Heart left ventricle (tissue), 13 donors: ENCODE data around the gene HARS1.

Source experiments
- POLR2A ChIP-seq, 2 donors: fragments of 450-650 bp; IDR thresholded peaks; one replicate each; pipeline ENCODE4 v1.6.1; 2017; ENCODE audit warnings: antibody characterized with exemption in 2 of 2, mild to moderate bottlenecking in 2 of 2, moderate library complexity in 2 of 2
- TF ChIP-seq, protein P1 (sequence below), 12 donors: fragments of 200-600 bp; sonication (generic) in 4 of 12; IDR thresholded peaks; one replicate each; pipeline versions ENCODE4 v1.5.0 to v1.8.0; 2018 to 2022; ENCODE audit warnings: antibody characterized with exemption in 12 of 12, mild to moderate bottlenecking in 5 of 12
- donor health status: ischemic (EF 13 %, LVEDD 7.1; RV severe dilation, severe dysfunction).
- donor health status: DM: no; HTN: yes; CAD: no.
- donor health status: DM: no; HTN: no; CAD: no.
- donor health status: ischemic (EF 25% LVEDD 6.9; RV normal size, moderate dysfunction).
- donor health status: ischemic (EF 25% LVEDD 5.7; RV mildly dilated, moderate dysfunction).
- donor health status: ischemic (EF 35%, LVEDD 5.7; RV mildly dilated, moderate dysfunction).
- donor health status: nonischemic (EF 11% LVEDD 7.7; RV severe dilation, severe dysfunction).
- donor health status: DM: yes; HTN: yes; CAD: no.
- donor health status: PGD.
- donor health status: ischemic (EF 29% LVEDD 5.4; RV normal size, mild dysfunction).
- donor health status: nonischemic (EF 23%, LVEDD 6.1; RV moderate dilation, normal function).

DNA sequence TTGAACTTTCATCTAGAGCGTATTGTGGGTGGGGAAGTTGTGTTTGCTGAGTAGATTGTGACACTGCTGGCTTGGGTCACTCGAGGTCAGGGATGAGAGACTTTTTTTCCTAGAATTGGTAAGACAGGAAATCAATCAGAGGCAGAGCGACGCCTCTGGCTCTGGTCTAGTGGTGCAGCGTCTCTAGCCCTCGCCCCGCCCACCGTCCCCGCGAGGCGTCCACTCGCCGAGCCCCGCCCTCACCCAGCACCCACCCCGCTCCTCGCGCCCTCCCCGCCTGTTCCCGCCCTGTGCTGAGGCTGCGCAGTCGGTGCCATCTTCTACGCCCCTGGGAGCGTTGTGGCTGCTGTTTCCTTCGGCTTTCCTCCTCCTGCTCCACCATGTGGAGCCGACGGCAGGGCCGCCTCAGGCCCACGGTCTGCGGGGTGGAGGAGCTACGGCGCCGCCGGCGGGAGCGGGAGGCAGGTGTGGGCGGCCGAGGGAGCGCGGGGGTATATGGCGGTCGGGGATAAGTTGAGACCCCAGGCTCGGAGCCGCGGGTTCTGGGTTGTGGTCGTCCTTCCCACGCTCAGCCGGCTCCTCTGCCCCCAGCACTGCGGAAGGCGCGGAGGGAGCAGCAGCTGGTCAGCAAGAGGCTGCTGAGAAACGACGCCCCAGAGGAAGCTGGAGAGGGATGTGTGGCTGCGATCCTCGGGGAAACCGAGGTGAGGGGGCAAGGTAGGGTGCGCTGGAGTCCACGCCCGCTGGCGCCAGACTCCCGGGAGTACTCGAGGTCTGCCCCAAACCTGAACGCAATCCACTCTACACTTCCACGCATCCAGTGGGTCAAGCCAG is 51.8 kb downstream of the HARS1 start, which contains the start of gene TMCO6:
- TF ChIP-seq, protein P1, sequence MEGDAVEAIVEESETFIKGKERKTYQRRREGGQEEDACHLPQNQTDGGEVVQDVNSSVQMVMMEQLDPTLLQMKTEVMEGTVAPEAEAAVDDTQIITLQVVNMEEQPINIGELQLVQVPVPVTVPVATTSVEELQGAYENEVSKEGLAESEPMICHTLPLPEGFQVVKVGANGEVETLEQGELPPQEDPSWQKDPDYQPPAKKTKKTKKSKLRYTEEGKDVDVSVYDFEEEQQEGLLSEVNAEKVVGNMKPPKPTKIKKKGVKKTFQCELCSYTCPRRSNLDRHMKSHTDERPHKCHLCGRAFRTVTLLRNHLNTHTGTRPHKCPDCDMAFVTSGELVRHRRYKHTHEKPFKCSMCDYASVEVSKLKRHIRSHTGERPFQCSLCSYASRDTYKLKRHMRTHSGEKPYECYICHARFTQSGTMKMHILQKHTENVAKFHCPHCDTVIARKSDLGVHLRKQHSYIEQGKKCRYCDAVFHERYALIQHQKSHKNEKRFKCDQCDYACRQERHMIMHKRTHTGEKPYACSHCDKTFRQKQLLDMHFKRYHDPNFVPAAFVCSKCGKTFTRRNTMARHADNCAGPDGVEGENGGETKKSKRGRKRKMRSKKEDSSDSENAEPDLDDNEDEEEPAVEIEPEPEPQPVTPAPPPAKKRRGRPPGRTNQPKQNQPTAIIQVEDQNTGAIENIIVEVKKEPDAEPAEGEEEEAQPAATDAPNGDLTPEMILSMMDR (IDR thresholded peaks at IDR 0.05): peak; percentile 58 to 87 (median 70)
- TF ChIP-seq POLR2A (IDR thresholded peaks at IDR 0.05): peak in 1 of 2 donors; percentile 67
